ENCODE results near the gene ZSCAN22. TPM values are rescaled to one million over a fixed set of nuclear protein-coding genes. Genes with fewer than 3 reads are reported as not detected.

ZSCAN22 gene
- total and polyA plus RNA-seq, 4 donors = 2.3 to 3.4 (median 3.2) TPM

GRCh38 chr19:58311345-58311865 is 15.4 kb upstream of the ZSCAN22 start:
- no peaks in the 10 kb centered on the region for H3K4me1 ChIP-seq (ENCODE audit: control insufficient read depth, insufficient read depth, low read length)
- peaks cover 39% of the 10 kb centered on the region for H3K36me3 ChIP-seq (ENCODE audit: control insufficient read depth, insufficient read depth, low read length)
- WGBS (ENCODE audit: insufficient coverage) = 80% methylated on average over 6 of the region's 7 CpGs
- no peaks in the 10 kb centered on the region for H3K27me3 ChIP-seq (ENCODE audit: control insufficient read depth, insufficient read depth, low read length)
- no peak overlapping the region for H3K27ac ChIP-seq (ENCODE audit: low read depth, low read length)
- H3K9me3 ChIP-seq (ENCODE audit: control insufficient read depth, insufficient read depth, low read length) = no peaks in the 10 kb centered on the region
- peak in 2 of 6 donors; percentile 45 to 91 for DNase-seq (ENCODE audit: low read depth in 4 of 6, low spot score in 6 of 6)
- no peak overlapping the region for H3K4me3 ChIP-seq (ENCODE audit: low read depth, low read length)

GRCh38 chr19:58315580-58315979 is 11.2 kb upstream of the ZSCAN22 start:
- Histone ChIP-seq H3K4me1 (ENCODE audit: control insufficient read depth, insufficient read depth, low read length) (no peaks in the 10 kb centered on the region), H3K36me3 (ENCODE audit: control insufficient read depth, insufficient read depth, low read length) (peaks cover 57% of the 10 kb centered on the region), H3K27ac (ENCODE audit: low read depth, low read length) (no peak overlapping the region), H3K9me3 (ENCODE audit: control insufficient read depth, insufficient read depth, low read length) (no peaks in the 10 kb centered on the region), H3K27me3 (ENCODE audit: control insufficient read depth, insufficient read depth, low read length) (no peaks in the 10 kb centered on the region), H3K4me3 (ENCODE audit: low read depth, low read length) (no peak overlapping the region)
- 92% methylated on average over 1 of the region's 2 CpGs for WGBS (ENCODE audit: insufficient coverage)
- no peak for DNase-seq (ENCODE audit: low read depth in 4 of 6, low spot score in 6 of 6)

GRCh38 chr19:58317476-58318072 is 9.2 kb upstream of the ZSCAN22 start:
- no peak overlapping the region for H3K4me3 ChIP-seq (ENCODE audit: low read depth, low read length)
- WGBS (ENCODE audit: insufficient coverage) = no CpG with 5 or more reads among the region's 7 CpGs
- no peak for DNase-seq (ENCODE audit: low read depth in 4 of 6, low spot score in 6 of 6)
- no peaks in the 10 kb centered on the region for H3K9me3 ChIP-seq (ENCODE audit: control insufficient read depth, insufficient read depth, low read length)
- H3K27me3 ChIP-seq (ENCODE audit: control insufficient read depth, insufficient read depth, low read length) = no peaks in the 10 kb centered on the region
- no peaks in the 10 kb centered on the region for H3K4me1 ChIP-seq (ENCODE audit: control insufficient read depth, insufficient read depth, low read length)
- peaks cover 49% of the 10 kb centered on the region for H3K36me3 ChIP-seq (ENCODE audit: control insufficient read depth, insufficient read depth, low read length)
- H3K27ac ChIP-seq (ENCODE audit: low read depth, low read length) = no peak overlapping the region

GRCh38 chr19:58318297-58318696 is 8.5 kb upstream of the ZSCAN22 start:
- H3K36me3 ChIP-seq (ENCODE audit: control insufficient read depth, insufficient read depth, low read length) = peaks cover 42% of the 10 kb centered on the region
- H3K4me3 ChIP-seq (ENCODE audit: low read depth, low read length) = no peak overlapping the region
- no peak overlapping the region for H3K27ac ChIP-seq (ENCODE audit: low read depth, low read length)
- no peak for DNase-seq (ENCODE audit: low read depth in 4 of 6, low spot score in 6 of 6)
- WGBS (ENCODE audit: insufficient coverage) = 75% methylated on average over 3 of the region's 4 CpGs
- no peaks in the 10 kb centered on the region for H3K27me3 ChIP-seq (ENCODE audit: control insufficient read depth, insufficient read depth, low read length)
- no peaks in the 10 kb centered on the region for H3K4me1 ChIP-seq (ENCODE audit: control insufficient read depth, insufficient read depth, low read length)
- no peaks in the 10 kb centered on the region for H3K9me3 ChIP-seq (ENCODE audit: control insufficient read depth, insufficient read depth, low read length)

GRCh38 chr19:58319241-58319640 is 7.6 kb upstream of the ZSCAN22 start:
- WGBS (ENCODE audit: insufficient coverage) = 91% methylated on average over 10 of the region's 10 CpGs
- Histone ChIP-seq H3K27me3 (ENCODE audit: control insufficient read depth, insufficient read depth, low read length) (no peaks in the 10 kb centered on the region), H3K9me3 (ENCODE audit: control insufficient read depth, insufficient read depth, low read length) (no peaks in the 10 kb centered on the region), H3K4me3 (ENCODE audit: low read depth, low read length) (no peak overlapping the region), H3K36me3 (ENCODE audit: control insufficient read depth, insufficient read depth, low read length) (peaks cover 35% of the 10 kb centered on the region), H3K4me1 (ENCODE audit: control insufficient read depth, insufficient read depth, low read length) (no peaks in the 10 kb centered on the region), H3K27ac (ENCODE audit: low read depth, low read length) (no peak overlapping the region)
- no peak for DNase-seq (ENCODE audit: low read depth in 4 of 6, low spot score in 6 of 6)

- Histone ChIP-seq H3K27ac (ENCODE audit: low read depth, low read length) (no peak overlapping the region), H3K4me1 (ENCODE audit: control insufficient read depth, insufficient read depth, low read length) (peaks cover 23% of the 10 kb centered on the region), H3K9me3 (ENCODE audit: control insufficient read depth, insufficient read depth, low read length) (no peaks in the 10 kb centered on the region), H3K36me3 (ENCODE audit: control insufficient read depth, insufficient read depth, low read length) (peaks cover 3% of the 10 kb centered on the region), H3K4me3 (ENCODE audit: low read depth, low read length) (peak overlapping the region; percentile 98), H3K27me3 (ENCODE audit: control insufficient read depth, insufficient read depth, low read length) (no peaks in the 10 kb centered on the region)
- WGBS (ENCODE audit: insufficient coverage) = 87% methylated on average over 4 of the region's 6 CpGs
- no peak for DNase-seq (ENCODE audit: low read depth in 4 of 6, low spot score in 6 of 6)
Measured at GRCh38 chr19:58325311-58326022, 1.3 kb upstream of the ZSCAN22 start.

GRCh38 chr19:58326501-58326913 is 287 bp upstream of the ZSCAN22 start:
- Histone ChIP-seq H3K4me3 (ENCODE audit: low read depth, low read length) (peak overlapping the region; percentile 98), H3K27ac (ENCODE audit: low read depth, low read length) (peak overlapping the region; percentile 97), H3K36me3 (ENCODE audit: control insufficient read depth, insufficient read depth, low read length) (peaks cover 3% of the 10 kb centered on the region), H3K4me1 (ENCODE audit: control insufficient read depth, insufficient read depth, low read length) (peaks cover 23% of the 10 kb centered on the region), H3K27me3 (ENCODE audit: control insufficient read depth, insufficient read depth, low read length) (no peaks in the 10 kb centered on the region), H3K9me3 (ENCODE audit: control insufficient read depth, insufficient read depth, low read length) (no peaks in the 10 kb centered on the region)
- WGBS (ENCODE audit: insufficient coverage) = 3% methylated on average over 9 of the region's 9 CpGs
- no peak for DNase-seq (ENCODE audit: low read depth in 4 of 6, low spot score in 6 of 6)

GRCh38 chr19:58328999-58329398 is 2.2 kb downstream of the ZSCAN22 start:
- H3K4me3 ChIP-seq (ENCODE audit: low read depth, low read length) = no peak overlapping the region
- 30% methylated on average over 9 of the region's 10 CpGs for WGBS (ENCODE audit: insufficient coverage)
- H3K9me3 ChIP-seq (ENCODE audit: control insufficient read depth, insufficient read depth, low read length) = no peaks in the 10 kb centered on the region
- DNase-seq (ENCODE audit: low read depth in 4 of 6, low spot score in 6 of 6) = no peak
- H3K36me3 ChIP-seq (ENCODE audit: control insufficient read depth, insufficient read depth, low read length) = peaks cover 3% of the 10 kb centered on the region
- H3K27me3 ChIP-seq (ENCODE audit: control insufficient read depth, insufficient read depth, low read length) = no peaks in the 10 kb centered on the region
- no peak overlapping the region for H3K27ac ChIP-seq (ENCODE audit: low read depth, low read length)
- H3K4me1 ChIP-seq (ENCODE audit: control insufficient read depth, insufficient read depth, low read length) = peaks cover 23% of the 10 kb centered on the region

- Histone ChIP-seq H3K36me3 (ENCODE audit: control insufficient read depth, insufficient read depth, low read length) (peaks cover 13% of the 10 kb centered on the region), H3K4me3 (ENCODE audit: low read depth, low read length) (no peak overlapping the region), H3K27ac (ENCODE audit: low read depth, low read length) (no peak overlapping the region), H3K4me1 (ENCODE audit: control insufficient read depth, insufficient read depth, low read length) (peaks cover 20% of the 10 kb centered on the region), H3K9me3 (ENCODE audit: control insufficient read depth, insufficient read depth, low read length) (no peaks in the 10 kb centered on the region), H3K27me3 (ENCODE audit: control insufficient read depth, insufficient read depth, low read length) (no peaks in the 10 kb centered on the region)
- WGBS (ENCODE audit: insufficient coverage) = 62% methylated on average over 4 of the region's 4 CpGs
- no peak for DNase-seq (ENCODE audit: low read depth in 4 of 6, low spot score in 6 of 6)
Measured at GRCh38 chr19:58330458-58330857, 3.7 kb downstream of the ZSCAN22 start.

- peaks cover 10% of the 10 kb centered on the region for H3K4me1 ChIP-seq (ENCODE audit: control insufficient read depth, insufficient read depth, low read length)
- no peak overlapping the region for H3K27ac ChIP-seq (ENCODE audit: low read depth, low read length)
- H3K27me3 ChIP-seq (ENCODE audit: control insufficient read depth, insufficient read depth, low read length) = no peaks in the 10 kb centered on the region
- no peak overlapping the region for H3K4me3 ChIP-seq (ENCODE audit: low read depth, low read length)
- WGBS (ENCODE audit: insufficient coverage) = no CpG with 5 or more reads among the region's 1 CpG
- H3K36me3 ChIP-seq (ENCODE audit: control insufficient read depth, insufficient read depth, low read length) = peaks cover 29% of the 10 kb centered on the region
- peak in 1 of 6 donors; percentile 14 for DNase-seq (ENCODE audit: low read depth in 4 of 6, low spot score in 6 of 6)
- no peaks in the 10 kb centered on the region for H3K9me3 ChIP-seq (ENCODE audit: control insufficient read depth, insufficient read depth, low read length)
Measured at GRCh38 chr19:58332697-58333096, 5.9 kb downstream of the ZSCAN22 start.
